CD4-positive, alpha-beta T cell treated with Interleukin-15 for 4 hours (primary cell): ENCODE results near the gene CSRP1.

Source experiments
- DNase-seq: peaks from one replicate; pipeline ENCODE4 v3.0.0-alpha.2; 2020; ENCODE audit warnings: low spot score

CSRP1 gene

GRCh38 chr1:201513498-201514243, 6.7 kb upstream of the CSRP1 start:
- no peak for DNase-seq

GRCh38 chr1:201511941-201512539, 5.1 kb upstream of the CSRP1 start:
- DNase-seq: no peak

- DNase-seq: no peak
These were observed 4.5 kb upstream of the CSRP1 start for GRCh38 chr1:201511396-201511940.

GRCh38 chr1:201510734-201511133, 3.8 kb upstream of the CSRP1 start:
- DNase-seq: no peak

- no peak for DNase-seq
These were observed 2.9 kb upstream of the CSRP1 start for GRCh38 chr1:201509601-201510374.

- DNase-seq: no peak
These were observed 1.9 kb upstream of the CSRP1 start for GRCh38 chr1:201508809-201509208.

GRCh38 chr1:201507360-201507675, 395 bp upstream of the CSRP1 start:
- DNase-seq: no peak

- DNase-seq: no peak
These were observed 831 bp downstream of the CSRP1 start for GRCh38 chr1:201506092-201506491.

- DNase-seq: no peak
These were observed 1.4 kb downstream of the CSRP1 start for GRCh38 chr1:201505503-201505890.

GRCh38 chr1:201504799-201505502, 2.0 kb downstream of the CSRP1 start:
- DNase-seq: no peak

GRCh38 chr1:201504179-201504631, 2.7 kb downstream of the CSRP1 start:
- DNase-seq: no peak

GRCh38 chr1:201503397-201504176, 3.3 kb downstream of the CSRP1 start:
- DNase-seq: no peak

- DNase-seq: no peak
These were observed 4.4 kb downstream of the CSRP1 start for GRCh38 chr1:201502511-201502857.

GRCh38 chr1:201501812-201502510, 5.0 kb downstream of the CSRP1 start:
- no peak for DNase-seq

- no peak for DNase-seq
These were observed 5.8 kb downstream of the CSRP1 start for GRCh38 chr1:201501144-201501543.

- no peak for DNase-seq
These were observed 6.2 kb downstream of the CSRP1 start for GRCh38 chr1:201500670-201501120.

GRCh38 chr1:201499795-201500669, 6.9 kb downstream of the CSRP1 start:
- DNase-seq: no peak

GRCh38 chr1:201499191-201499590, 7.7 kb downstream of the CSRP1 start:
- no peak for DNase-seq

- DNase-seq: no peak
These were observed 8.3 kb downstream of the CSRP1 start for GRCh38 chr1:201498621-201499020.
